GM10248 (cell line): ENCODE data around the gene C1orf226.

Experiments
- CTCF ChIA-PET: fragments of 300-600 bp; sonication (Branson Sonifier 250); formaldehyde crosslinking; extraction: SDS; loops from one replicate; lab custom pipeline; 2021; ENCODE audit warnings: antibody characterized with exemption; lab: Yijun Ruan, JAX
- POLR2A ChIA-PET: fragments of 350-650 bp; sonication (Branson Sonifier 250); formaldehyde crosslinking; extraction: SDS; loops from one replicate; lab custom pipeline; 2020; ENCODE audit warnings: antibody characterized with exemption; lab: Yijun Ruan, JAX
- DNase-seq: peaks from one replicate; pipeline ENCODE4 v3.0.0; 2012; ENCODE audit errors: extremely low spot score
- CTCF ChIP-seq: IDR thresholded peaks from 2 replicates; pipeline ENCODE4 v1.5.1; 2012; ENCODE audit warnings: mild to moderate bottlenecking, low read depth; ENCODE audit errors: extremely low read depth, missing control alignments, control extremely low read depth

Gene C1orf226

GRCh38 chr1:162363823-162364222 lies 17.7 kb upstream of the C1orf226 start:
- no peak for TF ChIP-seq CTCF
- ChIA-PET CTCF (no interaction called here), POLR2A (no interaction called here)
- no peak for DNase-seq

GRCh38 chr1:162364498-162364897 lies 17.0 kb upstream of the C1orf226 start:
- ChIA-PET CTCF (no interaction called here), POLR2A (no interaction called here)
- TF ChIP-seq CTCF: no peak
- no peak for DNase-seq

GRCh38 chr1:162365284-162366020 lies 16.1 kb upstream of the C1orf226 start:
- ChIA-PET CTCF (interaction anchor here (1.1 to 2.0 kb wide), 4 partner anchors 8 to 309 kb away, joined by 3 to 7 read pairs (median 5); no protein-coding TSS in a partner anchor), POLR2A (no interaction called here)
- TF ChIP-seq CTCF: no peak
- DNase-seq: no peak

- ChIA-PET CTCF (interaction anchor here (1.1 to 2.0 kb wide), 6 partner anchors 8 to 310 kb away, joined by 3 to 7 read pairs (median 4); no protein-coding TSS in a partner anchor), POLR2A (no interaction called here)
- TF ChIP-seq CTCF: no peak
- DNase-seq: no peak
Observed at GRCh38 chr1:162366149-162366548, 15.4 kb upstream of the C1orf226 start.

GRCh38 chr1:162366671-162367070 lies 14.9 kb upstream of the C1orf226 start:
- POLR2A ChIA-PET: no interaction called here
- CTCF ChIA-PET: interaction anchor here (1.4 to 2.0 kb wide), 4 partner anchors 9 to 20 kb away, joined by 3 to 7 read pairs (median 4); no protein-coding TSS in a partner anchor
- DNase-seq: no peak
- no peak for TF ChIP-seq CTCF

- TF ChIP-seq CTCF: no peak
- no peak for DNase-seq
- ChIA-PET CTCF (interaction anchor here (1.4 to 2.2 kb wide), 6 partner anchors 9 to 20 kb away, joined by 3 to 7 read pairs (median 4); no protein-coding TSS in a partner anchor), POLR2A (no interaction called here)
Observed at GRCh38 chr1:162367073-162367472, 14.5 kb upstream of the C1orf226 start.
